Left lung (tissue), 10 donors: ENCODE results near the gene KDM4C. TPM values are rescaled to one million over a fixed set of nuclear protein-coding genes. Genes with fewer than 3 reads are reported as not detected.

ENCODE experiments used
- ATAC-seq: fragments of 200-7000 bp; cut with Tn5 transposase; one replicate; pipeline ENCODE4 v1.9.1; 2020; ENCODE audit warnings: moderate library complexity
- DNase-seq, 4 donors: peaks; one replicate each; pipeline ENCODE4 v3.0.0-alpha.2; 2013 to 2020
- H3K27ac ChIP-seq, 2 donors: fragments of 200-600 bp; sonication (generic) in 1 of 2; one replicate each; pipeline versions ENCODE4 v1.5.0 to v1.8.0; 2020 to 2021
- H3K27me3 ChIP-seq, 2 donors: fragments of 200-600 bp; sonication (generic) in 1 of 2; one replicate each; pipeline versions ENCODE4 v1.5.0 to v1.8.0; 2020 to 2021
- H3K36me3 ChIP-seq, 2 donors: fragments of 200-600 bp; sonication (generic) in 1 of 2; one replicate each; pipeline versions ENCODE4 v1.5.0 to v1.8.0; 2020 to 2021
- H3K4me1 ChIP-seq, 2 donors: fragments of 200-600 bp; one replicate each; pipeline ENCODE4 v1.8.0; 2021
- H3K4me3 ChIP-seq, 2 donors: fragments of 200-600 bp; sonication (generic) in 1 of 2; one replicate each; pipeline versions ENCODE4 v1.5.0 to v1.8.0; 2020 to 2021; ENCODE audit warnings: mild to moderate bottlenecking in 1 of 2
- H3K9me3 ChIP-seq, 2 donors: fragments of 200-600 bp; sonication (generic) in 1 of 2; one replicate each; pipeline versions ENCODE4 v1.5.0 to v1.8.0; 2020 to 2021
- intact Hi-C, 2 donors: fragments of 100-400 bp; cut with DNase I; formaldehyde crosslinking; loops; one replicate each; pipeline versions ENCODE4 v1.11.2 to v1.14.2; 2022
- polyA plus RNA-seq, 6 donors: library from polyadenylated mRNA; unstranded; fragments of 120-200 nt; gene quantifications; one replicate each; pipeline ENCODE4 v1.2.1, GENCODE V29; 2013; ENCODE audit not compliant: insufficient read length in 6 of 6
- total RNA-seq, 2 donors: library from RNA; stranded (reverse); fragmentation: NEBNext Ultra II Directional; extraction: Animal tissue kit (Norgen Biotek cat#: 25700); gene quantifications; one replicate each; pipeline ENCODE4 v1.2.1, GENCODE V29; 2021
- TF ChIP-seq, protein P1 (sequence below), 2 donors: fragments of 200-600 bp; sonication (generic) in 1 of 2; IDR thresholded peaks; one replicate each; pipeline versions ENCODE4 v1.5.0 to v1.8.0; 2021; ENCODE audit warnings: antibody characterized with exemption in 2 of 2
- donor health status: DM: no; HTN: yes; CAD: no.
- donor health status: DM: no; HTN: no; CAD: no.

The KDM4C gene
- total and polyA plus RNA-seq, 8 donors, result 11.7 to 34.8 (median 15.2) TPM

DNA sequence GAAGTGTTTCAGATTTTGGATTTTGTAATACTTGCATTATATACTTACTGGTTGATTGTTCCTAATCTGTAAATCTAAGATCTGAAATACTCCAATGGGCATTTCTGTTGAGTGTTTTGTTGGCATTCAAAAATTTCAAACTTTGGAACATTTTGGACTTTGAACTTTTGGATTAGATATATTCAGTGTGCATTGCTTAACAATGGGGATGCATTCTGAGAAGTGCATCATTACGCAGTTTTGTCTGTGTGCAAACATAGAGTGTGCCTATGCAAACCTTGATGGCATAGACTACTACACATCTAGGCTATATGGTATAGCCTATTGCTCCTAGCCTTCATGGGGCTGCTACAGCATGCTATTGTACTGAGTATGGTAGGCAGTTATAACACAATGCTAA is 325.4 kb downstream of the KDM4C start:
- Histone ChIP-seq H3K9me3 (no peaks in the 10 kb centered on the region), H3K36me3 (peaks cover 0 to 15% of the 10 kb centered on the region in 2 donors), H3K4me3 (no peak overlapping the region), H3K27me3 (no peaks in the 10 kb centered on the region), H3K4me1 (peaks cover 0 to 8% of the 10 kb centered on the region in 2 donors), H3K27ac (no peak overlapping the region)
- ATAC-seq, result no peak
- no peak for DNase-seq
- intact Hi-C loops, result no loop called here
- TF ChIP-seq, protein P1, sequence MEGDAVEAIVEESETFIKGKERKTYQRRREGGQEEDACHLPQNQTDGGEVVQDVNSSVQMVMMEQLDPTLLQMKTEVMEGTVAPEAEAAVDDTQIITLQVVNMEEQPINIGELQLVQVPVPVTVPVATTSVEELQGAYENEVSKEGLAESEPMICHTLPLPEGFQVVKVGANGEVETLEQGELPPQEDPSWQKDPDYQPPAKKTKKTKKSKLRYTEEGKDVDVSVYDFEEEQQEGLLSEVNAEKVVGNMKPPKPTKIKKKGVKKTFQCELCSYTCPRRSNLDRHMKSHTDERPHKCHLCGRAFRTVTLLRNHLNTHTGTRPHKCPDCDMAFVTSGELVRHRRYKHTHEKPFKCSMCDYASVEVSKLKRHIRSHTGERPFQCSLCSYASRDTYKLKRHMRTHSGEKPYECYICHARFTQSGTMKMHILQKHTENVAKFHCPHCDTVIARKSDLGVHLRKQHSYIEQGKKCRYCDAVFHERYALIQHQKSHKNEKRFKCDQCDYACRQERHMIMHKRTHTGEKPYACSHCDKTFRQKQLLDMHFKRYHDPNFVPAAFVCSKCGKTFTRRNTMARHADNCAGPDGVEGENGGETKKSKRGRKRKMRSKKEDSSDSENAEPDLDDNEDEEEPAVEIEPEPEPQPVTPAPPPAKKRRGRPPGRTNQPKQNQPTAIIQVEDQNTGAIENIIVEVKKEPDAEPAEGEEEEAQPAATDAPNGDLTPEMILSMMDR (IDR thresholded peaks at IDR 0.05), result no peak

DNA sequence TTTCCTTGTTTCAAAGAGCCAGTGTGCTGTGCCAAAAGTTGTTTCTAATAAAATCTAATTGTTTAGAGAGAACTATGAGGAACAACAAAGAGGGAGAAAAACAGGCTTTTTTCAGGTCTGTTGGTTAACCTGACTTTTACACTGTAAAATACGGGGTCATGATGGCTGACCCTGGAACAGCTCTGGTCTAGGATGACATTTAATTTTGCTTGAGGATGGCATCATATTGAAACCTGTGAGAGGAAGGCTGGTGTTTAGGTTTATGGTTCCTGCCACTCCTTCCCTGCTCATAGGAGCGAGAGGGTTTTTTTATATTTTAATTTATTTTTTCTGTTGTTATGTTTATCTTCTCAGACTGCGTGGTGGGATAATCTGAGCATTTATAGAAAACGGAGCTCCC is 327.6 kb downstream of the KDM4C start:
- TF ChIP-seq, protein P1 (IDR thresholded peaks at IDR 0.05), result no peak
- Histone ChIP-seq H3K27me3 (no peaks in the 10 kb centered on the region), H3K4me3 (no peak overlapping the region), H3K4me1 (peaks cover 0 to 8% of the 10 kb centered on the region in 2 donors), H3K27ac (no peak overlapping the region), H3K36me3 (peaks cover 0 to 14% of the 10 kb centered on the region in 2 donors), H3K9me3 (no peaks in the 10 kb centered on the region)
- ATAC-seq (no peak), DNase-seq (no peak)
- intact Hi-C loops, result no loop called here

DNA sequence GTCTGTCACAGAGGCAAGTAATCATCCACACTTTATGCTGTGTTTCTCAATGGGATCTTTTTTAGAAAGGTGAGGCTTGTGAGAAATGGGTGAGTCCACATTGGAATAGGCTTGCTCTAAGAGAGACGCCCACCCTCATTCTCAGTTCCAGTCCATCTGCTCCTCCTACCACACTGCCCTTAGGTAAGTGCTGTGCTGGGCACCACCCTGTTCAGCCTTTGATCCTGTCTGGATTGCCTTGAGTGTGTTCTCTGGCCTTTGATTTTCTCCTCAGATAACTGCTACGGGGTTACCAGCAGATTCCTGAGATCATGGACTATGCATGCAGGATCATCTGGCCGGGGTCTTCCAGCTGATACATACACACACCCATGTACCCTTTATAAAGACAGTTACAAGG is 328.6 kb downstream of the KDM4C start:
- DNase-seq, result no peak
- H3K4me3 ChIP-seq, result no peak overlapping the region
- TF ChIP-seq, protein P1 (IDR thresholded peaks at IDR 0.05), result no peak
- no peak overlapping the region for H3K27ac ChIP-seq
- no peaks in the 10 kb centered on the region for H3K9me3 ChIP-seq
- no peaks in the 10 kb centered on the region for H3K27me3 ChIP-seq
- intact Hi-C loops, result no loop called here
- peaks cover 0 to 2% of the 10 kb centered on the region in 2 donors for H3K4me1 ChIP-seq
- ATAC-seq, result no peak
- H3K36me3 ChIP-seq, result peaks cover 0 to 14% of the 10 kb centered on the region in 2 donors

GRCh38 chr9:7088611-7089010 is 330.8 kb downstream of the KDM4C start:
- H3K27ac ChIP-seq, result no peak overlapping the region
- ATAC-seq, result no peak
- DNase-seq, result no peak
- H3K27me3 ChIP-seq, result no peaks in the 10 kb centered on the region
- H3K36me3 ChIP-seq, result peaks cover 0 to 14% of the 10 kb centered on the region in 2 donors
- intact Hi-C loops, result no loop called here
- no peaks in the 10 kb centered on the region for H3K4me1 ChIP-seq
- H3K9me3 ChIP-seq, result no peaks in the 10 kb centered on the region
- TF ChIP-seq, protein P1 (IDR thresholded peaks at IDR 0.05), result no peak
- H3K4me3 ChIP-seq, result no peak overlapping the region

- no peak for DNase-seq
- Histone ChIP-seq H3K4me3 (no peak overlapping the region), H3K9me3 (no peaks in the 10 kb centered on the region), H3K27ac (no peak overlapping the region), H3K27me3 (no peaks in the 10 kb centered on the region), H3K4me1 (no peaks in the 10 kb centered on the region), H3K36me3 (peaks cover 0 to 14% of the 10 kb centered on the region in 2 donors)
- TF ChIP-seq, protein P1 (IDR thresholded peaks at IDR 0.05), result no peak
- ATAC-seq, result no peak
- intact Hi-C loops, result no loop called here
These were observed 331.8 kb downstream of the KDM4C start for GRCh38 chr9:7089406-7090193.
